Testis (tissue), 2 donors: ENCODE data around the gene MAN2A1.

Experiments
- CTCF ChIP-seq, 3 experiments: fragments of 450-650 bp in 2 of 3; fragments of 200-600 bp in 1 of 3; sonication (generic) in 1 of 3; IDR thresholded peaks; one replicate each; pipeline ENCODE4 v1.5.1; 2016 to 2019; ENCODE audit warnings: antibody characterized with exemption in 3 of 3, mild to moderate bottlenecking in 2 of 3, moderate library complexity in 1 of 3
- POLR2A ChIP-seq: fragments of 450-650 bp; IDR thresholded peaks from one replicate; pipeline ENCODE4 v1.6.1; 2017; ENCODE audit warnings: antibody characterized with exemption, mild to moderate bottlenecking, moderate library complexity

GRCh38 chr5:109792613-109793012, 102.9 kb downstream of the MAN2A1 start:
- TF ChIP-seq POLR2A = no peak
- TF ChIP-seq CTCF (IDR thresholded peaks at IDR 0.05) = no peak
